ENCODE measurements around the gene PAK4. TPM values are rescaled to one million over a fixed set of nuclear protein-coding genes. Genes with fewer than 3 reads are reported as not detected.

PAK4 gene
- total RNA-seq, 1 experiment from 2014 or later = 63.1 TPM

- H3K23ac ChIP-seq (ENCODE audit: insufficient read length, low read depth, low read length) = no peak overlapping the region
- no CpG with 5 or more reads among the region's 9 CpGs for WGBS (ENCODE audit: extremely low coverage, insufficient read length, low lambda C conversion rate)
- no peak overlapping the region for H3K18ac ChIP-seq (ENCODE audit: insufficient read length, low read depth, low read length)
- no peak overlapping the region for H2BK120ac ChIP-seq (ENCODE audit: low read depth, low read length, poor library complexity, severe bottlenecking)
- no peaks in the 10 kb centered on the region; the same call in 1 of the 2 replicates for H3K79me2 ChIP-seq (ENCODE audit: insufficient read depth, low read length)
- no peak overlapping the region for H3K4ac ChIP-seq (ENCODE audit: low read depth, low read length)
- no peak overlapping the region for H4K8ac ChIP-seq (replicated peaks; ENCODE audit: insufficient read length, low read depth, low read length)
- H4K5ac ChIP-seq (ENCODE audit: insufficient read length, low read depth, low read length) = no peak overlapping the region
- no peak overlapping the region for H2BK20ac ChIP-seq (ENCODE audit: low read depth, low read length, poor library complexity, severe bottlenecking)
- Mint-ChIP-seq H3K27me3 (ENCODE audit: low read depth) (no peaks in the 10 kb centered on the region), H3K4me1 (peaks cover 21 to 28% of the 10 kb centered on the region in 2 experiments), H3K36me3 (ENCODE audit: insufficient read depth in 1 of 3, low read depth in 3 of 3) (peaks cover 0 to 4% (median 4%) of the 10 kb centered on the region in 3 experiments; a peak in 3 of 7 replicates), H3K9me3 (no peaks in the 10 kb centered on the region), H3K27ac (no peak overlapping the region), H3K4me3 (no peak overlapping the region)
- no peak overlapping the region for H4K91ac ChIP-seq (ENCODE audit: insufficient read length, low read depth, low read length)
- H3K4me2 ChIP-seq (ENCODE audit: insufficient read depth, insufficient read length, low read length) = no peak overlapping the region
- no peak overlapping the region for H3K27ac ChIP-seq (ENCODE audit: insufficient read length, low read depth, low read length)
- no peak for DNase-seq
- H2BK12ac ChIP-seq (ENCODE audit: insufficient read length, low read depth, low read length) = no peak overlapping the region
- no peak overlapping the region for H2BK15ac ChIP-seq (ENCODE audit: low read depth, low read length)
- no peak overlapping the region for H3T11ph ChIP-seq (ENCODE audit: low read length)
- H3K9ac ChIP-seq (ENCODE audit: extremely low read depth, insufficient read length, low read length) = no peak overlapping the region
- H4K20me1 ChIP-seq (ENCODE audit: control insufficient read depth, insufficient read depth, insufficient read length) = peaks cover 2% of the 10 kb centered on the region
- no peak overlapping the region for H3K56ac ChIP-seq (ENCODE audit: insufficient read length, low read depth, low read length)
- H3K4me1 ChIP-seq (ENCODE audit: insufficient read depth, low read length) = no peaks in the 10 kb centered on the region; the same call in 1 of the 2 replicates
- no peak for TF ChIP-seq CTCF (conservative IDR thresholded peaks at IDR 0.05)
- H3K9me3 ChIP-seq (ENCODE audit: control insufficient read depth, low read depth, low read length) = no peaks in the 10 kb centered on the region
- peaks cover 3% of the 10 kb centered on the region for H3K23me2 ChIP-seq (ENCODE audit: insufficient read length, low read depth, low read length, poor library complexity, severe bottlenecking)
- H2BK5ac ChIP-seq (ENCODE audit: insufficient read length, low read length) = no peak overlapping the region
- H3K79me1 ChIP-seq (ENCODE audit: insufficient read depth, low read depth, low read length, poor library complexity, severe bottlenecking) = no peaks in the 10 kb centered on the region
- H3K27me3 ChIP-seq (ENCODE audit: insufficient read depth, low read length) = no peaks in the 10 kb centered on the region
- H3K14ac ChIP-seq (ENCODE audit: insufficient read depth, low read length) = no peak overlapping the region
- no peak overlapping the region for H2AK5ac ChIP-seq (ENCODE audit: insufficient read length, low read length)
- H2AFZ ChIP-seq (ENCODE audit: low read length) = no peak overlapping the region
These were observed 38.0 kb downstream of the PAK4 start for GRCh38 chr19:39163621-39164020.

All from H9 (cell line).